ENCODE measurements around the gene PLXDC2.

The PLXDC2 gene

GRCh38 chr10:20298417-20298816 lies 482.2 kb downstream of the PLXDC2 start:
- no peak for TF ChIP-seq CTCF (IDR thresholded peaks at IDR 0.05; ENCODE audit: extremely low read depth, insufficient read depth, missing control alignments)
- in situ Hi-C loops (cut with MboI; ENCODE audit: low pct_unique_long_range_greater_than_20kb, low sequenced_read_pairs, unreplicated experiment): no loop called here
- DNase-seq (ENCODE audit: low spot score): no peak

- in situ Hi-C loops (cut with MboI; ENCODE audit: low pct_unique_long_range_greater_than_20kb, low sequenced_read_pairs, unreplicated experiment): no loop called here
- DNase-seq (ENCODE audit: low spot score): no peak
- TF ChIP-seq CTCF (IDR thresholded peaks at IDR 0.05; ENCODE audit: extremely low read depth, insufficient read depth, missing control alignments): no peak
Observed at GRCh38 chr10:20299034-20299736, 483.0 kb downstream of the PLXDC2 start.

- DNase-seq (ENCODE audit: low spot score): no peak
- TF ChIP-seq CTCF (IDR thresholded peaks at IDR 0.05; ENCODE audit: extremely low read depth, insufficient read depth, missing control alignments): no peak
- in situ Hi-C loops (cut with MboI; ENCODE audit: low pct_unique_long_range_greater_than_20kb, low sequenced_read_pairs, unreplicated experiment): no loop called here
Observed at GRCh38 chr10:20300735-20301134, 484.5 kb downstream of the PLXDC2 start.

GRCh38 chr10:20302033-20302432 lies 485.8 kb downstream of the PLXDC2 start:
- TF ChIP-seq CTCF (IDR thresholded peaks at IDR 0.05; ENCODE audit: extremely low read depth, insufficient read depth, missing control alignments): no peak
- no peak for DNase-seq (ENCODE audit: low spot score)
- in situ Hi-C loops (cut with MboI; ENCODE audit: low pct_unique_long_range_greater_than_20kb, low sequenced_read_pairs, unreplicated experiment): no loop called here

- in situ Hi-C loops (cut with MboI; ENCODE audit: low pct_unique_long_range_greater_than_20kb, low sequenced_read_pairs, unreplicated experiment): no loop called here
- no peak for DNase-seq (ENCODE audit: low spot score)
Observed at GRCh38 chr10:20303453-20304152, 487.4 kb downstream of the PLXDC2 start.

GRCh38 chr10:20313665-20314064 lies 497.4 kb downstream of the PLXDC2 start:
- in situ Hi-C loops (cut with MboI; ENCODE audit: low pct_unique_long_range_greater_than_20kb, low sequenced_read_pairs, unreplicated experiment): no loop called here
- no peak for DNase-seq (ENCODE audit: low spot score)
- TF ChIP-seq CTCF (IDR thresholded peaks at IDR 0.05; ENCODE audit: extremely low read depth, insufficient read depth, missing control alignments): no peak

More at GRCh38 chr10:20303453-20304152, 487.4 kb downstream of the PLXDC2 start:
- TF ChIP-seq CTCF (IDR thresholded peaks at IDR 0.05; ENCODE audit: extremely low read depth, insufficient read depth, missing control alignments): no peak
